Endothelial cell of umbilical vein (primary cell): ENCODE results near the gene RAB10. TPM values are rescaled to one million over a fixed set of nuclear protein-coding genes. Genes with fewer than 3 reads are reported as not detected.

ENCODE experiments used
- BruUV-seq: library from RNA; stranded (reverse); fragments of 400-500 nt; replicated peaks from 2 replicates; lab custom pipeline; 2021; lab: Mats Ljungman, UMichigan
- CTCF ChIA-PET: fragments of 300-600, 350-600 bp; sonication (Branson Sonifier 250); formaldehyde crosslinking; loops from one replicate; lab custom pipeline; 2021; ENCODE audit warnings: antibody characterized with exemption, inconsistent platforms; lab: Charles Lee
- POLR2A ChIA-PET: fragments of 300-600, 350-600 bp; sonication (Branson Sonifier 250); formaldehyde crosslinking; loops from one replicate; lab custom pipeline; 2021; ENCODE audit warnings: antibody characterized with exemption, inconsistent platforms; lab: Charles Lee
- DNase-seq: peaks from one replicate; pipeline ENCODE4 v3.0.0-alpha.2; 2011; ENCODE audit warnings: low read depth, low spot score
- FAIRE-seq: peaks from 2 replicates; lab custom pipeline; 2011; peaks lifted over from hg19 to GRCh38; lab: Jason Lieb, UNC
- H2AFZ ChIP-seq: 2 replicates; pipeline ENCODE4 v1.6.0; 2012; ENCODE audit warnings: low read depth, low read length, control low read depth, inconsistent platforms
- H3K27ac ChIP-seq: 2 replicates; pipeline ENCODE4 v1.5.1; 2011; ENCODE audit warnings: low read depth, mild to moderate bottlenecking, control low read depth, low read length, moderate library complexity; ENCODE audit not compliant: insufficient read depth
- H3K27me3 ChIP-seq, 2 experiments: 2 replicates each; pipeline versions ENCODE4 v1.6.0 to v1.6.1; 2011; ENCODE audit warnings: low read length in 2 of 2, mixed read lengths in 1 of 2; ENCODE audit not compliant: control insufficient read depth in 2 of 2, insufficient read depth in 2 of 2
- H3K36me3 ChIP-seq, 2 experiments: 2 replicates in 1 of 2; 3 replicates in 1 of 2; pipeline ENCODE4 v1.5.1; 2011; ENCODE audit warnings: low read length in 2 of 2, mild to moderate bottlenecking in 1 of 2, moderate library complexity in 1 of 2; ENCODE audit not compliant: control insufficient read depth in 2 of 2, insufficient read depth in 2 of 2; ENCODE audit errors: extremely low read depth in 1 of 2
- H3K4me1 ChIP-seq: 3 replicates; pipeline ENCODE4 v1.5.1; 2011; ENCODE audit warnings: mild to moderate bottlenecking, low read length; ENCODE audit not compliant: control insufficient read depth, insufficient read depth; ENCODE audit errors: extremely low read depth
- H3K4me2 ChIP-seq: 2 replicates; pipeline ENCODE4 v1.6.1; 2011; ENCODE audit warnings: low read length, control low read depth, mixed read lengths; ENCODE audit not compliant: insufficient read depth
- H3K4me3 ChIP-seq, 3 experiments: fragments of 200-600 bp in 1 of 3; sonication (generic), shearing (Covaris generic) in 1 of 3; replicated peaks in 1 of 3; 2 replicates each; pipeline ENCODE4 v1.5.1; 2011 to 2016; ENCODE audit warnings: control low read depth in 3 of 3, low read length in 3 of 3, mild to moderate bottlenecking in 2 of 3, inconsistent platforms in 1 of 3, low read depth in 1 of 3, moderate library complexity in 1 of 3; ENCODE audit not compliant: insufficient read depth in 1 of 3
- H3K79me2 ChIP-seq: 2 replicates; pipeline ENCODE4 v1.6.0; 2012; ENCODE audit warnings: low read length, inconsistent platforms; ENCODE audit not compliant: control insufficient read depth, insufficient read depth
- H3K9ac ChIP-seq: replicated peaks from 2 replicates; pipeline ENCODE3; 2011; ENCODE audit warnings: low read length, control low read depth; ENCODE audit not compliant: insufficient read depth; ENCODE audit errors: extremely low read depth
- H3K9me1 ChIP-seq: replicated peaks from 3 replicates; pipeline ENCODE4 v1.6.0; 2011; ENCODE audit warnings: mild to moderate bottlenecking, low read length; ENCODE audit not compliant: control insufficient read depth, insufficient read depth; ENCODE audit errors: extremely low read depth
- H3K9me3 ChIP-seq: replicated peaks from 2 replicates; pipeline ENCODE4 v1.5.1; 2012; ENCODE audit warnings: low read length, inconsistent platforms; ENCODE audit not compliant: control insufficient read depth, insufficient read depth
- H4K20me1 ChIP-seq: replicated peaks from 2 replicates; pipeline ENCODE3; 2011; ENCODE audit warnings: mild to moderate bottlenecking, low read length; ENCODE audit not compliant: control insufficient read depth, insufficient read depth; ENCODE audit errors: extremely low read depth
- EZH2 ChIP-seq: IDR thresholded peaks from 2 replicates; pipeline ENCODE4 v1.6.1; 2012; ENCODE audit warnings: borderline replicate concordance, low read depth, mild to moderate bottlenecking, moderate library complexity, low read length, inconsistent platforms; ENCODE audit not compliant: severe bottlenecking
- FOS ChIP-seq: IDR thresholded peaks from 2 replicates; pipeline ENCODE4 v1.6.1; 2011; ENCODE audit warnings: mild to moderate bottlenecking, low read length, moderate library complexity, borderline replicate concordance; ENCODE audit not compliant: insufficient read depth
- GATA2 ChIP-seq: IDR thresholded peaks from 2 replicates; pipeline ENCODE4 v1.7.0; 2011; ENCODE audit warnings: low read depth, mild to moderate bottlenecking, moderate library complexity, mixed read lengths, low read length; ENCODE audit not compliant: insufficient read length, insufficient read depth
- JUN ChIP-seq: IDR thresholded peaks from 2 replicates; pipeline ENCODE4 v1.6.1; 2011; ENCODE audit warnings: borderline replicate concordance, low read depth; ENCODE audit not compliant: insufficient read length, insufficient read depth
- MYC ChIP-seq: IDR thresholded peaks from one replicate; pipeline ENCODE4 v1.6.1; 2011; ENCODE audit warnings: mild to moderate bottlenecking, low read depth, low read length
- POLR2A ChIP-seq: IDR thresholded peaks from 2 replicates; pipeline ENCODE4 v1.6.1; 2012; ENCODE audit warnings: low read depth, mild to moderate bottlenecking, control low read depth, low read length
- POLR2AphosphoS5 ChIP-seq: IDR thresholded peaks from 2 replicates; pipeline ENCODE4 v1.6.1; 2012; ENCODE audit warnings: low read depth, mild to moderate bottlenecking, control low read depth, low read length, moderate library complexity; ENCODE audit not compliant: insufficient read depth
- dilution Hi-C: fragments of 300-500 bp; cut with MboI; formaldehyde crosslinking; loops from one replicate; pipeline ENCODE4 v1.15.0; 2019; ENCODE audit warnings: low sequenced_read_pairs; ENCODE audit not compliant: extremely low pct_ligation_motif_present
- intact Hi-C: fragments of 100-400 bp; cut with micrococcal nuclease; formaldehyde crosslinking; loops from one replicate; pipeline ENCODE4 v1.10.0; 2022
- polyA plus RNA-seq, 4 experiments: library from polyadenylated mRNA; depleted of rRNA in 3 of 4; stranded (reverse) in 3 of 4; unstranded in 1 of 4; fragments of >200 nt; gene quantifications; 2 replicates each; pipeline versions ENCODE4 v1.2.1 to v1.2.3, GENCODE V29; 2011 to 2012; ENCODE audit warnings: missing spikeins in 1 of 4
- total RNA-seq: library from RNA; stranded (reverse); gene quantifications from 2 replicates; pipeline ENCODE4 v1.2.3, GENCODE V29; 2021
- TF ChIP-seq, protein P1 (sequence below), 2 donors: IDR thresholded peaks; 1 replicate in 1 of 2; 2 replicates in 1 of 2; pipeline ENCODE4 v1.5.1; 2011; ENCODE audit warnings: low read length in 2 of 2, mild to moderate bottlenecking in 2 of 2, moderate library complexity in 2 of 2, control low read depth in 1 of 2, inconsistent platforms in 1 of 2, low read depth in 1 of 2; ENCODE audit not compliant: insufficient read depth in 1 of 2; ENCODE audit errors: extremely low read depth in 1 of 2
- TF ChIP-seq, protein P2 (sequence below): IDR thresholded peaks from 2 replicates; pipeline ENCODE4 v1.6.1; 2011; ENCODE audit not compliant: insufficient read depth, insufficient read length

RAB10 gene
- total and polyA plus RNA-seq, 2 donors (not counting 3 experiments of a cell fraction or from before 2014, with no cell fraction given) = 45.1 to 104 TPM

GRCh38 chr2:26035090-26035743, 1.3 kb downstream of the RAB10 start:
- FAIRE-seq (peak; percentile 72), DNase-seq (peak; percentile 42)
- peaks cover 62% of the 10 kb centered on the region for H3K79me2 ChIP-seq
- TSS peak; percentile 46 for BruUV-seq
- peaks cover 2% of the 10 kb centered on the region for H4K20me1 ChIP-seq
- H3K4me3 ChIP-seq = peak overlapping the region; percentile 90 to 97 (median 92)
- intact Hi-C loops (loop anchor here (2.0 to 10.0 kb wide), 2 partner anchors 38 to 160 kb away; partner anchors contain the start of gene ASXL2), dilution Hi-C loops (no loop called here)
- peak overlapping the region; percentile 59 for H3K27ac ChIP-seq
- no peaks in the 10 kb centered on the region for H3K9me1 ChIP-seq
- CTCF ChIA-PET = interaction anchor here (1.0 to 5.3 kb wide), 11 partner anchors 18 to 149 kb away, joined by 3 to 36 read pairs (median 7); no protein-coding TSS in a partner anchor
- no peaks in the 10 kb centered on the region for H3K36me3 ChIP-seq
- no peaks in the 10 kb centered on the region for H3K27me3 ChIP-seq
- peak overlapping the region; percentile 98 for H3K4me2 ChIP-seq
- POLR2A ChIA-PET = interaction anchor here (0.5 kb wide), 1 partner anchor 170 kb away, joined by 3 read pairs; no protein-coding TSS in a partner anchor
- H3K4me1 ChIP-seq = peaks cover 11% of the 10 kb centered on the region
- no peak for TF ChIP-seq POLR2A
- TF ChIP-seq MYC = no peak
- H2AFZ ChIP-seq = no peak overlapping the region
- H3K9me3 ChIP-seq = no peaks in the 10 kb centered on the region
- H3K9ac ChIP-seq = peak overlapping the region; percentile 67

DNA sequence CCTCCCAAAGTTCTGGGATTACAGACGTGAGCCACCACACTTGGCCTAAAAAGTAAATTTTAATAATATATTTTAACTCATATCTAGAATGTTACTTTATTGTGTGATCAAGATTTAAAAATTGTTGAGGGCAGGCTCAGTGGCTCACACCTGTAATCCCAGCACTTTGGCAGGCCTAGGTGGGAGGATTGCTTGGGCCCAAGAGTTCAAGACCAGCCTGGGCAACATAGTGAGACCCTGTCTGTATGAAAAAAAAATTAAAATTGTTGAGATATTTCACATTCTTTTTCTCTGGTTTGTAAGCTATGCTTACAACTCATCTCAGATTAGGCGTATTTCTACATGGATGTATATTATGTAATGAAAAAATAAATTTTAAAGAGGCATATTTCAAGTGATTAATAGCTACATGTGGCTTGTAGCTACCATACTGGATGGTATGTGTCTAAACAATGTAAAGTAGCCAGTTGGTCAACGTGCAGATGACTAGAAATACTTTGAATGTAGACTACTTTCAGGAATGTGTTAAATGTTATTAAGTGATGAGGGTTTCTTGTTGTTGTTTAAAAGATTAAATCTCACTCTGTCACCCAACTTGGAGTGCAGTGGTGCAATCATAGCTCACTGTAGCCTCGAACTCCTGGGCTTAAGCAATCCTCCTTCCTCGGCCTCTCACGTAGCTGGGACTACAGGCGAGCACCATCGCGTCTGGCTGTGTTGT, 5.9 kb downstream of the RAB10 start:
- no peaks in the 10 kb centered on the region for H3K36me3 ChIP-seq
- peaks cover 11% of the 10 kb centered on the region for H3K4me1 ChIP-seq
- no peak overlapping the region for H2AFZ ChIP-seq
- no peaks in the 10 kb centered on the region for H3K9me1 ChIP-seq
- FAIRE-seq (no peak), DNase-seq (no peak)
- peaks cover 10% of the 10 kb centered on the region for H4K20me1 ChIP-seq
- dilution Hi-C loops = no loop called here
- peaks cover 99% of the 10 kb centered on the region for H3K79me2 ChIP-seq
- intact Hi-C loops = loop anchor here (10.0 kb wide), 1 partner anchor 165 kb away; the partner anchor contains the start of gene ASXL2
- ChIA-PET CTCF (no interaction called here), POLR2A (no interaction called here)
- H3K9ac ChIP-seq = no peak overlapping the region
- H3K4me3 ChIP-seq = no peak overlapping the region
- TF ChIP-seq EZH2 = no peak
- TF ChIP-seq FOS = no peak
- TF ChIP-seq POLR2A = no peak
- TF ChIP-seq, protein P1, sequence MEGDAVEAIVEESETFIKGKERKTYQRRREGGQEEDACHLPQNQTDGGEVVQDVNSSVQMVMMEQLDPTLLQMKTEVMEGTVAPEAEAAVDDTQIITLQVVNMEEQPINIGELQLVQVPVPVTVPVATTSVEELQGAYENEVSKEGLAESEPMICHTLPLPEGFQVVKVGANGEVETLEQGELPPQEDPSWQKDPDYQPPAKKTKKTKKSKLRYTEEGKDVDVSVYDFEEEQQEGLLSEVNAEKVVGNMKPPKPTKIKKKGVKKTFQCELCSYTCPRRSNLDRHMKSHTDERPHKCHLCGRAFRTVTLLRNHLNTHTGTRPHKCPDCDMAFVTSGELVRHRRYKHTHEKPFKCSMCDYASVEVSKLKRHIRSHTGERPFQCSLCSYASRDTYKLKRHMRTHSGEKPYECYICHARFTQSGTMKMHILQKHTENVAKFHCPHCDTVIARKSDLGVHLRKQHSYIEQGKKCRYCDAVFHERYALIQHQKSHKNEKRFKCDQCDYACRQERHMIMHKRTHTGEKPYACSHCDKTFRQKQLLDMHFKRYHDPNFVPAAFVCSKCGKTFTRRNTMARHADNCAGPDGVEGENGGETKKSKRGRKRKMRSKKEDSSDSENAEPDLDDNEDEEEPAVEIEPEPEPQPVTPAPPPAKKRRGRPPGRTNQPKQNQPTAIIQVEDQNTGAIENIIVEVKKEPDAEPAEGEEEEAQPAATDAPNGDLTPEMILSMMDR (IDR thresholded peaks at IDR 0.05; ENCODE audit: extremely low read depth in 1 of 2, insufficient read depth in 1 of 2, low read depth in 1 of 2, low read length in 2 of 2) = no peak
- no peak for TF ChIP-seq JUN
- no peak for TF ChIP-seq MYC
- no peak for TF ChIP-seq GATA2
- TF ChIP-seq, protein P2, sequence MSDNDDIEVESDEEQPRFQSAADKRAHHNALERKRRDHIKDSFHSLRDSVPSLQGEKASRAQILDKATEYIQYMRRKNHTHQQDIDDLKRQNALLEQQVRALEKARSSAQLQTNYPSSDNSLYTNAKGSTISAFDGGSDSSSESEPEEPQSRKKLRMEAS = no peak
- no peak for TF ChIP-seq POLR2AphosphoS5
- BruUV-seq = no TSS peak
- H3K9me3 ChIP-seq = no peaks in the 10 kb centered on the region
- H3K27me3 ChIP-seq = no peaks in the 10 kb centered on the region
- no peak overlapping the region for H3K4me2 ChIP-seq
- no peak overlapping the region for H3K27ac ChIP-seq
